T-helper 1 cell treated with Interleukin-12 subunit alpha and Interleukin-12 subunit beta and Interleukin-4 antibody, amounts not matched to agents 30 μg/mL and 1 μg/mL, for 36 hours (primary cell): ENCODE measurements around the gene ZDHHC18.
"Not testable (repeated sequence)": the region's sequence is repeated elsewhere in the genome, so short reads cannot be mapped to it uniquely, and the experiment has no call there.

ENCODE experiments used
- H3K27ac Mint-ChIP-seq: one replicate; pipeline ENCODE4 v1.8.0; 2021; ENCODE audit warnings: mild to moderate bottlenecking, mixed read lengths
- H3K27me3 Mint-ChIP-seq: one replicate; pipeline ENCODE4 v1.8.0; 2021; ENCODE audit warnings: low read depth, mixed read lengths
- H3K36me3 Mint-ChIP-seq: one replicate; pipeline ENCODE4 v1.8.0; 2021; ENCODE audit warnings: low read depth, mixed read lengths
- H3K4me1 Mint-ChIP-seq: one replicate; pipeline ENCODE4 v1.8.0; 2021; ENCODE audit warnings: low read depth, mixed read lengths
- H3K4me3 Mint-ChIP-seq: one replicate; pipeline ENCODE4 v1.8.0; 2021; ENCODE audit warnings: mild to moderate bottlenecking, moderate library complexity, mixed read lengths
- H3K9me3 Mint-ChIP-seq: one replicate; pipeline ENCODE4 v1.8.0; 2021; ENCODE audit warnings: mixed read lengths

The ZDHHC18 gene

GRCh38 chr1:26874896-26875295, 48.4 kb downstream of the ZDHHC18 start:
- Mint-ChIP-seq H3K4me1 (no peaks in the 10 kb centered on the region), H3K27me3 (no peaks in the 10 kb centered on the region), H3K4me3 (no peak overlapping the region), H3K9me3 (no peaks in the 10 kb centered on the region), H3K27ac (no peak overlapping the region), H3K36me3 (peaks cover 2% of the 10 kb centered on the region)

- Mint-ChIP-seq H3K4me1 (no peaks in the 10 kb centered on the region), H3K36me3 (peaks cover 5% of the 10 kb centered on the region), H3K27ac (no peak overlapping the region), H3K4me3 (no peak overlapping the region), H3K27me3 (no peaks in the 10 kb centered on the region), H3K9me3 (no peaks in the 10 kb centered on the region)
Observed at GRCh38 chr1:26877326-26877725, 50.8 kb downstream of the ZDHHC18 start.

- Mint-ChIP-seq H3K36me3 (peaks cover 26% of the 10 kb centered on the region), H3K27ac (no peak overlapping the region), H3K4me1 (no peaks in the 10 kb centered on the region), H3K9me3 (no peaks in the 10 kb centered on the region), H3K4me3 (no peak overlapping the region), H3K27me3 (no peaks in the 10 kb centered on the region)
Observed at GRCh38 chr1:26879793-26880192, 53.3 kb downstream of the ZDHHC18 start.

- not testable (repeated sequence) for H3K4me3 Mint-ChIP-seq, H3K27ac Mint-ChIP-seq, H3K4me1 Mint-ChIP-seq, H3K9me3 Mint-ChIP-seq, H3K27me3 Mint-ChIP-seq
- peaks cover 33% of the 10 kb centered on the region for H3K36me3 Mint-ChIP-seq
Observed at GRCh38 chr1:26881611-26882010, 55.1 kb downstream of the ZDHHC18 start.

GRCh38 chr1:26882696-26883463, 56.4 kb downstream of the ZDHHC18 start:
- Mint-ChIP-seq H3K36me3 (peaks cover 37% of the 10 kb centered on the region), H3K4me3 (no peak overlapping the region), H3K4me1 (peaks cover 7% of the 10 kb centered on the region), H3K27ac (no peak overlapping the region), H3K9me3 (no peaks in the 10 kb centered on the region), H3K27me3 (no peaks in the 10 kb centered on the region)

- Mint-ChIP-seq H3K36me3 (peaks cover 48% of the 10 kb centered on the region), H3K27me3 (no peaks in the 10 kb centered on the region), H3K4me1 (peaks cover 25% of the 10 kb centered on the region), H3K9me3 (no peaks in the 10 kb centered on the region), H3K27ac (peak overlapping the region; percentile 49), H3K4me3 (peak overlapping the region; percentile 52)
Observed at GRCh38 chr1:26887125-26887524, 60.6 kb downstream of the ZDHHC18 start.

GRCh38 chr1:26888231-26888630, 61.7 kb downstream of the ZDHHC18 start:
- H3K4me3 Mint-ChIP-seq = peak overlapping the region; percentile 94
- peak overlapping the region; percentile 91 for H3K27ac Mint-ChIP-seq
- no peaks in the 10 kb centered on the region for H3K27me3 Mint-ChIP-seq
- peaks cover 25% of the 10 kb centered on the region for H3K4me1 Mint-ChIP-seq
- H3K9me3 Mint-ChIP-seq = no peaks in the 10 kb centered on the region
- H3K36me3 Mint-ChIP-seq = peaks cover 47% of the 10 kb centered on the region

- H3K9me3 Mint-ChIP-seq = no peaks in the 10 kb centered on the region
- H3K4me1 Mint-ChIP-seq = peaks cover 27% of the 10 kb centered on the region
- H3K27ac Mint-ChIP-seq = peak within 1 kb of the TSS; percentile 91
- H3K4me3 Mint-ChIP-seq = peak within 1 kb of the TSS; percentile 94
- no peaks in the 10 kb centered on the region for H3K27me3 Mint-ChIP-seq
- peaks cover 43% of the 10 kb centered on the region for H3K36me3 Mint-ChIP-seq
Observed at GRCh38 chr1:26889551-26890466, 63.3 kb downstream of the ZDHHC18 start, which contains the start of gene GPN2. Gene GPN2 (minus strand): TSS chr1:26890283. CDS start chr1:26890096, 187 bp downstream.

- peak overlapping the region; percentile 91 for H3K27ac Mint-ChIP-seq
- peaks cover 38% of the 10 kb centered on the region for H3K36me3 Mint-ChIP-seq
- H3K4me3 Mint-ChIP-seq = peak overlapping the region; percentile 94
- peaks cover 23% of the 10 kb centered on the region for H3K4me1 Mint-ChIP-seq
- no peaks in the 10 kb centered on the region for H3K27me3 Mint-ChIP-seq
- H3K9me3 Mint-ChIP-seq = no peaks in the 10 kb centered on the region
Observed at GRCh38 chr1:26890467-26890796, 63.9 kb downstream of the ZDHHC18 start.

- Mint-ChIP-seq H3K27ac (no peak overlapping the region), H3K36me3 (peaks cover 30% of the 10 kb centered on the region), H3K9me3 (no peaks in the 10 kb centered on the region), H3K4me1 (peaks cover 14% of the 10 kb centered on the region), H3K4me3 (no peak overlapping the region), H3K27me3 (no peaks in the 10 kb centered on the region)
Observed at GRCh38 chr1:26894263-26894662, 67.8 kb downstream of the ZDHHC18 start.

GRCh38 chr1:26897351-26897750, 70.9 kb downstream of the ZDHHC18 start:
- Mint-ChIP-seq H3K27me3 (peaks cover 5% of the 10 kb centered on the region), H3K9me3 (no peaks in the 10 kb centered on the region), H3K4me3 (no peak overlapping the region), H3K36me3 (peaks cover 21% of the 10 kb centered on the region), H3K27ac (no peak overlapping the region), H3K4me1 (peaks cover 22% of the 10 kb centered on the region)

- Mint-ChIP-seq H3K9me3 (no peaks in the 10 kb centered on the region), H3K27me3 (peaks cover 7% of the 10 kb centered on the region)
Observed at GRCh38 chr1:26900001-26900814, 73.7 kb downstream of the ZDHHC18 start, which contains the start of gene GPATCH3. Gene GPATCH3 (minus strand): TSS chr1:26900467. CDS start chr1:26900442, 25 bp downstream.

GRCh38 chr1:26900815-26901511, 74.5 kb downstream of the ZDHHC18 start:
- Mint-ChIP-seq H3K9me3 (no peaks in the 10 kb centered on the region), H3K27ac (peak overlapping the region; percentile 98), H3K4me1 (peaks cover 20% of the 10 kb centered on the region), H3K36me3 (peaks cover 5% of the 10 kb centered on the region), H3K27me3 (peaks cover 7% of the 10 kb centered on the region), H3K4me3 (peak overlapping the region; percentile 96)

More at GRCh38 chr1:26900001-26900814, 73.7 kb downstream of the ZDHHC18 start, which contains the start of gene GPATCH3:
- Mint-ChIP-seq H3K4me1 (peaks cover 20% of the 10 kb centered on the region), H3K4me3 (peak within 1 kb of the TSS; percentile 96), H3K27ac (peak within 1 kb of the TSS; percentile 98), H3K36me3 (peaks cover 5% of the 10 kb centered on the region)
